SK-N-SH treated with all-trans-retinoic acid at 6 μM for 48 hours (cell line): Measurements from ENCODE around the gene DNMT3A.

Experiments used
- ARNTL ChIP-seq: fragments of 450-650 bp; formaldehyde crosslinking; IDR thresholded peaks from 2 replicates; pipeline ENCODE4 v1.5.0; 2020; ENCODE audit warnings: low read depth, mild to moderate bottlenecking, moderate library complexity, borderline replicate concordance
- CSDC2 ChIP-seq: fragments of 250-450 bp; sonication (Bioruptor Pico); IDR thresholded peaks from 2 replicates; pipeline ENCODE4 v1.5.0; 2020; ENCODE audit warnings: mild to moderate bottlenecking, moderate library complexity
- ESRRG ChIP-seq: fragments of 250-450 bp; sonication (Bioruptor Pico); IDR thresholded peaks from 2 replicates; pipeline ENCODE4 v1.6.1; 2021; ENCODE audit warnings: mild to moderate bottlenecking
- ISL1 ChIP-seq: fragments of 250-450 bp; sonication (Bioruptor Pico); IDR thresholded peaks from 2 replicates; pipeline ENCODE4 v2.1.2; 2022; ENCODE audit warnings: mild to moderate bottlenecking, moderate library complexity
- OSR1 ChIP-seq: fragments of 250-450 bp; sonication (Bioruptor Pico); IDR thresholded peaks from 2 replicates; pipeline ENCODE4 v1.8.0; 2022; ENCODE audit warnings: moderate library complexity, mild to moderate bottlenecking, inconsistent platforms
- PATZ1 ChIP-seq: fragments of 250-450 bp; sonication (Bioruptor Pico); IDR thresholded peaks from 2 replicates; pipeline ENCODE4 v1.8.0; 2020; ENCODE audit warnings: mild to moderate bottlenecking, moderate library complexity, borderline replicate concordance
- RARB ChIP-seq: fragments of 250-450 bp; sonication (Bioruptor Pico); IDR thresholded peaks from 2 replicates; pipeline ENCODE4 v1.8.0; 2021; ENCODE audit warnings: mild to moderate bottlenecking, moderate library complexity
- TOX ChIP-seq: fragments of 250-450 bp; sonication (Bioruptor Pico); IDR thresholded peaks from 2 replicates; pipeline ENCODE4 v1.8.0; 2021; ENCODE audit warnings: mild to moderate bottlenecking, moderate library complexity, borderline replicate concordance
- ZC3H10 ChIP-seq: fragments of 250-450 bp; sonication (Bioruptor Pico); IDR thresholded peaks from 2 replicates; pipeline ENCODE4 v1.5.1; 2021; ENCODE audit warnings: mild to moderate bottlenecking, moderate library complexity
- ZFP30 ChIP-seq: fragments of 450-650 bp; formaldehyde crosslinking; IDR thresholded peaks from 2 replicates; pipeline ENCODE4 v1.5.0; 2022; ENCODE audit warnings: mild to moderate bottlenecking, moderate library complexity
- ZNF70 ChIP-seq: fragments of 450-650 bp; formaldehyde crosslinking; IDR thresholded peaks from 2 replicates; pipeline ENCODE4 v1.5.0; 2020; ENCODE audit warnings: mild to moderate bottlenecking, moderate library complexity
- TF ChIP-seq, protein P1 (sequence below): fragments of 250-450 bp; sonication (Bioruptor Pico); IDR thresholded peaks from 2 replicates; pipeline ENCODE4 v1.5.1; 2020; ENCODE audit warnings: low read depth, mild to moderate bottlenecking, moderate library complexity
- TF ChIP-seq, protein P2 (sequence below): fragments of 250-450 bp; sonication (Bioruptor Pico); IDR thresholded peaks from 2 replicates; pipeline ENCODE4 v1.5.0; 2020; ENCODE audit warnings: mild to moderate bottlenecking, moderate library complexity

GRCh38 chr2:25297738-25298137, 44.0 kb downstream of the DNMT3A start:
- TF ChIP-seq TOX (CRISPR knock-in tag) (no peak), ARNTL (no peak), CSDC2 (no peak), RARB (CRISPR knock-in tag) (no peak), ZNF70 (no peak), OSR1 (no peak), ISL1 (CRISPR knock-in tag) (no peak), ZC3H10 (CRISPR knock-in tag) (no peak), PATZ1 (CRISPR knock-in tag) (no peak), ESRRG (CRISPR knock-in tag) (no peak), ZFP30 (CRISPR knock-in tag) (no peak)
- TF ChIP-seq, protein P1, sequence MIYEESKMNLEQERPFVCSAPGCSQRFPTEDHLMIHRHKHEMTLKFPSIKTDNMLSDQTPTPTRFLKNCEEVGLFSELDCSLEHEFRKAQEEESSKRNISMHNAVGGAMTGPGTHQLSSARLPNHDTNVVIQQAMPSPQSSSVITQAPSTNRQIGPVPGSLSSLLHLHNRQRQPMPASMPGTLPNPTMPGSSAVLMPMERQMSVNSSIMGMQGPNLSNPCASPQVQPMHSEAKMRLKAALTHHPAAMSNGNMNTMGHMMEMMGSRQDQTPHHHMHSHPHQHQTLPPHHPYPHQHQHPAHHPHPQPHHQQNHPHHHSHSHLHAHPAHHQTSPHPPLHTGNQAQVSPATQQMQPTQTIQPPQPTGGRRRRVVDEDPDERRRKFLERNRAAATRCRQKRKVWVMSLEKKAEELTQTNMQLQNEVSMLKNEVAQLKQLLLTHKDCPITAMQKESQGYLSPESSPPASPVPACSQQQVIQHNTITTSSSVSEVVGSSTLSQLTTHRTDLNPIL = no peak
- TF ChIP-seq, protein P2, sequence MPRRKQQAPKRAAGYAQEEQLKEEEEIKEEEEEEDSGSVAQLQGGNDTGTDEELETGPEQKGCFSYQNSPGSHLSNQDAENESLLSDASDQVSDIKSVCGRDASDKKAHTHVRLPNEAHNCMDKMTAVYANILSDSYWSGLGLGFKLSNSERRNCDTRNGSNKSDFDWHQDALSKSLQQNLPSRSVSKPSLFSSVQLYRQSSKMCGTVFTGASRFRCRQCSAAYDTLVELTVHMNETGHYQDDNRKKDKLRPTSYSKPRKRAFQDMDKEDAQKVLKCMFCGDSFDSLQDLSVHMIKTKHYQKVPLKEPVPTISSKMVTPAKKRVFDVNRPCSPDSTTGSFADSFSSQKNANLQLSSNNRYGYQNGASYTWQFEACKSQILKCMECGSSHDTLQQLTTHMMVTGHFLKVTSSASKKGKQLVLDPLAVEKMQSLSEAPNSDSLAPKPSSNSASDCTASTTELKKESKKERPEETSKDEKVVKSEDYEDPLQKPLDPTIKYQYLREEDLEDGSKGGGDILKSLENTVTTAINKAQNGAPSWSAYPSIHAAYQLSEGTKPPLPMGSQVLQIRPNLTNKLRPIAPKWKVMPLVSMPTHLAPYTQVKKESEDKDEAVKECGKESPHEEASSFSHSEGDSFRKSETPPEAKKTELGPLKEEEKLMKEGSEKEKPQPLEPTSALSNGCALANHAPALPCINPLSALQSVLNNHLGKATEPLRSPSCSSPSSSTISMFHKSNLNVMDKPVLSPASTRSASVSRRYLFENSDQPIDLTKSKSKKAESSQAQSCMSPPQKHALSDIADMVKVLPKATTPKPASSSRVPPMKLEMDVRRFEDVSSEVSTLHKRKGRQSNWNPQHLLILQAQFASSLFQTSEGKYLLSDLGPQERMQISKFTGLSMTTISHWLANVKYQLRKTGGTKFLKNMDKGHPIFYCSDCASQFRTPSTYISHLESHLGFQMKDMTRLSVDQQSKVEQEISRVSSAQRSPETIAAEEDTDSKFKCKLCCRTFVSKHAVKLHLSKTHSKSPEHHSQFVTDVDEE (CRISPR knock-in tag) = no peak
